Measurements from ENCODE around the gene UBE2D4. TPM values are rescaled to one million over a fixed set of nuclear protein-coding genes. Genes with fewer than 3 reads are reported as not detected.

UBE2D4 gene
- total RNA-seq, 1 experiment from 2014 or later, result 2.4 TPM

GRCh38 chr7:43931346-43931745, 5.1 kb downstream of the UBE2D4 start:
- DNase-seq (ENCODE audit: low spot score), result no peak
- Mint-ChIP-seq H3K9me3 (peaks cover 4% of the 10 kb centered on the region), H3K36me3 (no peaks in the 10 kb centered on the region), H3K4me3 (no peak overlapping the region), H3K27me3 (ENCODE audit: low read depth) (peaks cover 16% of the 10 kb centered on the region), H3K27ac (no peak overlapping the region), H3K4me1 (peaks cover 3% of the 10 kb centered on the region; the same call in 1 of the 2 replicates)
- no peak for ATAC-seq
- ChIA-PET CTCF (no interaction called here), POLR2A (no interaction called here)
- TF ChIP-seq CBFB (CRISPR knock-in tag; IDR thresholded peaks at IDR 0.05; ENCODE audit: low read depth) (no peak), ZBTB43 (CRISPR knock-in tag; IDR thresholded peaks at IDR 0.05) (no peak), ZSCAN18 (CRISPR knock-in tag; IDR thresholded peaks at IDR 0.05) (no peak), ESRRA (CRISPR knock-in tag; IDR thresholded peaks at IDR 0.05; ENCODE audit: borderline replicate concordance) (no peak), NR2C2 (CRISPR knock-in tag; IDR thresholded peaks at IDR 0.05) (no peak), CREM (CRISPR knock-in tag; IDR thresholded peaks at IDR 0.05) (no peak), MXD4 (CRISPR knock-in tag; IDR thresholded peaks at IDR 0.05; ENCODE audit: borderline replicate concordance) (no peak), ELF4 (CRISPR knock-in tag; IDR thresholded peaks at IDR 0.05; ENCODE audit: low read depth) (no peak), EMX1 (CRISPR knock-in tag; IDR thresholded peaks at IDR 0.05) (no peak), E2F4 (CRISPR knock-in tag; IDR thresholded peaks at IDR 0.05; ENCODE audit: borderline replicate concordance, low read depth) (no peak), TP53 (CRISPR knock-in tag; IDR thresholded peaks at IDR 0.05) (no peak), TCF7 (CRISPR knock-in tag; IDR thresholded peaks at IDR 0.05; ENCODE audit: low read depth) (no peak), PRDM15 (CRISPR knock-in tag; IDR thresholded peaks at IDR 0.05) (no peak), USF2 (CRISPR knock-in tag; IDR thresholded peaks at IDR 0.05) (no peak), FOXP4 (CRISPR knock-in tag; IDR thresholded peaks at IDR 0.05) (no peak)
